ENCODE data around the gene NDST3. TPM values are rescaled to one million over a fixed set of nuclear protein-coding genes. Genes with fewer than 3 reads are reported as not detected.

NDST3 gene
- total RNA-seq, 2 experiments from 2014 or later = not detected

DNA sequence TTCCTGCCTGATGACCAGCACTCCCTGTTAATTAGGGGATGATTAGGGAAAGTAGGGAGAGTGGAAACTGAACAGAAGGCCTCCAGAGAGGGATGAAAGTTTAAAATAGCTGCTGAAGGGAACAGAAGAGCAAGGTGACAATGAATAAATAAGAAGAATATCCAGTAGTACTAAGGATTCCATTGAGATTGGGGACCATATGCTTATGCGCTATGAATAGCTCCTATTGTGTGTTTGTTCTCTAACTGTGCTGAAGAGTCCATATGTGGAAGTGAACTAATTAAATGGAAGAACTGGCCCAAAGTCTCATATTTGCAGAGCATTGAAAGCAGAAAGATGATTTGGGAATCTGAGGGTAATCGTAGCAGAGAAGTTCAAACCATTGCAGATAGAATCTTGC lies 181.5 kb downstream of the NDST3 start:
- DNase-seq (no peak), ATAC-seq (no peak)
- Mint-ChIP-seq H3K36me3 (ENCODE audit: low read depth) (no peaks in the 10 kb centered on the region), H3K27ac (no peak overlapping the region), H3K9me3 (no peaks in the 10 kb centered on the region), H3K4me1 (ENCODE audit: low read depth) (no peaks in the 10 kb centered on the region), H3K27me3 (no peaks in the 10 kb centered on the region), H3K4me3 (no peak overlapping the region)
- TF ChIP-seq, protein P1, sequence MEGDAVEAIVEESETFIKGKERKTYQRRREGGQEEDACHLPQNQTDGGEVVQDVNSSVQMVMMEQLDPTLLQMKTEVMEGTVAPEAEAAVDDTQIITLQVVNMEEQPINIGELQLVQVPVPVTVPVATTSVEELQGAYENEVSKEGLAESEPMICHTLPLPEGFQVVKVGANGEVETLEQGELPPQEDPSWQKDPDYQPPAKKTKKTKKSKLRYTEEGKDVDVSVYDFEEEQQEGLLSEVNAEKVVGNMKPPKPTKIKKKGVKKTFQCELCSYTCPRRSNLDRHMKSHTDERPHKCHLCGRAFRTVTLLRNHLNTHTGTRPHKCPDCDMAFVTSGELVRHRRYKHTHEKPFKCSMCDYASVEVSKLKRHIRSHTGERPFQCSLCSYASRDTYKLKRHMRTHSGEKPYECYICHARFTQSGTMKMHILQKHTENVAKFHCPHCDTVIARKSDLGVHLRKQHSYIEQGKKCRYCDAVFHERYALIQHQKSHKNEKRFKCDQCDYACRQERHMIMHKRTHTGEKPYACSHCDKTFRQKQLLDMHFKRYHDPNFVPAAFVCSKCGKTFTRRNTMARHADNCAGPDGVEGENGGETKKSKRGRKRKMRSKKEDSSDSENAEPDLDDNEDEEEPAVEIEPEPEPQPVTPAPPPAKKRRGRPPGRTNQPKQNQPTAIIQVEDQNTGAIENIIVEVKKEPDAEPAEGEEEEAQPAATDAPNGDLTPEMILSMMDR (IDR thresholded peaks at IDR 0.05) = no peak
- CTCF ChIA-PET = interaction anchor here (2.6 kb wide), 1 partner anchor 9 kb away, joined by 16 read pairs; no protein-coding TSS in a partner anchor
- POLR2A ChIA-PET = no interaction called here
- intact Hi-C loops (cut with micrococcal nuclease) = no loop called here

DNA sequence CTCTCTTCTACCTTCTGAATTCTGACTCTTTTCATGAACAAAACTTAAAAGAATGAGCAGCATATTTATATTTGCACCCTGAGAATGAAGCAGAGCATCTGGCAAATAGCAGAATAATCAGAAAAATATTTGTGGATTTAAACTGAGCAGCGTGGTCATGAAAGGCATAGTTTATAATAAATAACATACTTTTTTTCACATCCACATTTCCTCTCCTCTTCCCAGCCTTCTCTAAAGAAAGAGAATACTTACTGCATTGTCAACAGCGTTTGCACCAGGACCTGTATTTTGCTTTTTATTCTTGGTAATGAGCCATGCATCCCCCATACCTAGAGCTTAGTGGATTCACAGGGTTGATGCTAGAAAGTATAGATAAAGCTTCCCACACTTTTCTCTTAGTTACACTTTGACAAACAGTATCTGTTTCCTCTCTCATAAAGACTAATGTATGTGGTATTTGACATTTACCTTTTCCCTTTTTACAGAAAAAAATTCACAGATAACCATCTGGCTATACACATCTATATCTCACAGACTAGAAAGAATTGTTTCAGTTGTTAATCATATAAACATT lies 187.0 kb downstream of the NDST3 start:
- POLR2A ChIA-PET = no interaction called here
- ATAC-seq (no peak), DNase-seq (no peak)
- H3K4me3 Mint-ChIP-seq = no peak overlapping the region
- intact Hi-C loops (cut with micrococcal nuclease) = loop anchor here (5.0 kb wide), 1 partner anchor 144 kb away; no protein-coding TSS in a partner anchor
- no peaks in the 10 kb centered on the region for H3K4me1 Mint-ChIP-seq (ENCODE audit: low read depth)
- no peak overlapping the region for H3K27ac Mint-ChIP-seq
- no peaks in the 10 kb centered on the region for H3K9me3 Mint-ChIP-seq
- peaks cover 3% of the 10 kb centered on the region for H3K27me3 Mint-ChIP-seq
- CTCF ChIA-PET = no interaction called here
- no peaks in the 10 kb centered on the region for H3K36me3 Mint-ChIP-seq (ENCODE audit: low read depth)
- TF ChIP-seq, protein P1 (IDR thresholded peaks at IDR 0.05) = no peak

DNA sequence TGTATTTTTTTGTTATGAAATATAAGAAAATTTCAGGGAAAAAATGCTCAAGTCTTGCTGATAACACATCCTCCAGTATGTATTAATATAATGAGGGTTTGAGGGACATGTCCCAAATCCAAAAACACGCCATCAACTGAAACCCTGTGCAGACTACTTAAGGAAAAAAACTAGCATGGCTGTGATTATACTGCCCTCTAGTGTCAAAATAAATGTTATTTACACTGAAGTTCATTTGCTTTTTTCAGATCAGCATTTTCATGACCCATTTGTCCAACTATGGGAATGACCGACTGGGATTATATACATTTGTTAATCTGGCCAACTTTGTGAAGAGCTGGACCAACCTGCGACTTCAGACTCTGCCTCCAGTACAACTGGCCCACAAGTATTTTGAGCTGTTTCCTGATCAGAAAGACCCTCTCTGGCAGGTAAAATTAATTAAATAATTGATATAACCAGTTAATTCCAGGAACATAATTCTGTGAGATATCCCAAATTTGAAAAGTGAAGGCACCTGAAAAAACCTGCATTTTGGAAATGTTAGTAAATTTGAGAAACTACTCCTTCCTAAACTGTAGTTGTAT lies 190.1 kb downstream of the NDST3 start:
- H3K4me3 Mint-ChIP-seq = no peak overlapping the region
- TF ChIP-seq, protein P1 (IDR thresholded peaks at IDR 0.05) = peak; percentile 77

GRCh38 chr4:118225511-118225910 lies 191.2 kb downstream of the NDST3 start:
- no peak overlapping the region for H3K4me3 Mint-ChIP-seq
- H3K9me3 Mint-ChIP-seq = no peaks in the 10 kb centered on the region
- intact Hi-C loops (cut with micrococcal nuclease) = no loop called here
- H3K36me3 Mint-ChIP-seq (ENCODE audit: low read depth) = no peaks in the 10 kb centered on the region
- POLR2A ChIA-PET = no interaction called here
- DNase-seq = no peak
- CTCF ChIA-PET = interaction anchor here (1.3 to 3.0 kb wide), 5 partner anchors 9 to 90 kb away, joined by 3 to 20 read pairs (median 12); no protein-coding TSS in a partner anchor
- H3K4me1 Mint-ChIP-seq (ENCODE audit: low read depth) = no peaks in the 10 kb centered on the region
- H3K27me3 Mint-ChIP-seq = peaks cover 3% of the 10 kb centered on the region
- no peak for ATAC-seq
- TF ChIP-seq, protein P1 (IDR thresholded peaks at IDR 0.05) = no peak
- H3K27ac Mint-ChIP-seq = no peak overlapping the region

More for the DNA sequence above, 190.1 kb downstream of the NDST3 start:
- ChIA-PET POLR2A (no interaction called here), CTCF (interaction anchor here (0.6 to 3.0 kb wide), 20 partner anchors 10 to 1178 kb away, joined by 3 to 20 read pairs (median 3); no protein-coding TSS in a partner anchor)
- intact Hi-C loops (cut with micrococcal nuclease) = loop anchor here (5.0 kb wide), 1 partner anchor 147 kb away; no protein-coding TSS in a partner anchor
- no peaks in the 10 kb centered on the region for H3K36me3 Mint-ChIP-seq (ENCODE audit: low read depth)
- no peak overlapping the region for H3K27ac Mint-ChIP-seq
- ATAC-seq (no peak), DNase-seq (no peak)
- no peaks in the 10 kb centered on the region for H3K9me3 Mint-ChIP-seq
- no peaks in the 10 kb centered on the region for H3K4me1 Mint-ChIP-seq (ENCODE audit: low read depth)
- peaks cover 3% of the 10 kb centered on the region for H3K27me3 Mint-ChIP-seq

- no peak overlapping the region for H3K27ac Mint-ChIP-seq
- DNase-seq (no peak), ATAC-seq (no peak)
- H3K4me1 Mint-ChIP-seq (ENCODE audit: low read depth) = no peaks in the 10 kb centered on the region
- H3K4me3 Mint-ChIP-seq = no peak overlapping the region
- intact Hi-C loops (cut with micrococcal nuclease) = no loop called here
- H3K27me3 Mint-ChIP-seq = peaks cover 3% of the 10 kb centered on the region
- TF ChIP-seq, protein P1 (IDR thresholded peaks at IDR 0.05) = no peak
- CTCF ChIA-PET = interaction anchor here (3.0 kb wide), 1 partner anchor 8 kb away, joined by 20 read pairs; no protein-coding TSS in a partner anchor
- POLR2A ChIA-PET = no interaction called here
- no peaks in the 10 kb centered on the region for H3K9me3 Mint-ChIP-seq
- H3K36me3 Mint-ChIP-seq (ENCODE audit: low read depth) = no peaks in the 10 kb centered on the region
These were observed 192.2 kb downstream of the NDST3 start for GRCh38 chr4:118226311-118227010.

Measured in activated CD8-positive, alpha-beta T cell treated with anti-CD3 and anti-CD28 coated beads for 36 hours (primary cell).